ENCODE results near the gene CHMP1B.
"Not testable (repeated sequence)": the region's sequence is repeated elsewhere in the genome, so short reads cannot be mapped to it uniquely, and the experiment has no call there.

Gene CHMP1B

DNA sequence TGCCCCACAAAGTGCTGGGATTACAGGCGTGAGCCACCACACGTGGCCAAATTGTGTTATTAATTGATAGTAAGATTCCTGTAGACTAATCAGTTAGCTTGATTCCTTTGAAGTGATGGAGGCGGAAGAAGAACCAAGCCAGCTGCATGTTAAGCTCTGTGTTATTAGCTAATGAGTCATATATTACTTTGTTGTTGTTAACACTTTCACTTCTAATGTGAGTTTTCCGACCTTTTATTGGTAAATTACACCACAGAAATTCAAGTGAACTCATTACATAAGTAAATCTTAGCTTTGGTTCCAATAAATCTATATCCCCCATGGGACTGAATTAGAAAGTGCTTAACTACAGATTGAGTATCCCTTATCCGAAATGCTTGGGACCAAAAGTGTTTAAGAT, 20.3 kb downstream of the CHMP1B start:
- no peak for DNase-seq (ENCODE audit: low spot score)

DNA sequence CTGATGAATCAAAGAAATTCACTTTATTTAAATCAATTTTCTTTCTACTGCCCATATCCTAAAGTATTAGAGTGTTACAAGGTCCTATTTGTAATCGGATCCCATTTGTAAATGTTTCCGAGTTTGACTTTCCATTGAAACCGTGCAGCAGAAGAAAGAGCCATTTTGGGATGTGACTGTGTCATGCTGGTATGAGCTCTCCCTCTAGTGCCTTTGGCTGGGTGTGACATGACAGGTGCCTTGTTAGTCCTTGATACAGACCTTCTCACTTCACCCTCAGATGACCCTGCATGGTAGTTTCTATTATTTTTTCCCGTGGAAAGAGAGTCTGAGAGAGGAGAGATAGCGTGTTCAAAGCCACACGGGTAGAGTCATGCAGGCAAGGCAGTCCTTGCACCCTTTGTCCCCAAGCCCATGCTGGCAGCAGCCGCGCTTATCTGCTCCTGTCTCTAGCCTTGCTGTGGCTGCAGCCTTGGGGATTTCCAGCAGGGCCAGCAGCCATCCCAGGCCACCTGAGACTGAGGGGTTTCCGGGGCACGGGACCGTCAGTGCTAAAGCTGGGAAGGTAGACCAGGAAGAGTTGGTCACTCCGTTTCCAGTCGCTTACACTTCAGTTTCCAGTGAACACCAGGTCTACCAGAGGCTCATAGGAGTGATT, 21.4 kb downstream of the CHMP1B start:
- no peak for DNase-seq (ENCODE audit: low spot score)

DNA sequence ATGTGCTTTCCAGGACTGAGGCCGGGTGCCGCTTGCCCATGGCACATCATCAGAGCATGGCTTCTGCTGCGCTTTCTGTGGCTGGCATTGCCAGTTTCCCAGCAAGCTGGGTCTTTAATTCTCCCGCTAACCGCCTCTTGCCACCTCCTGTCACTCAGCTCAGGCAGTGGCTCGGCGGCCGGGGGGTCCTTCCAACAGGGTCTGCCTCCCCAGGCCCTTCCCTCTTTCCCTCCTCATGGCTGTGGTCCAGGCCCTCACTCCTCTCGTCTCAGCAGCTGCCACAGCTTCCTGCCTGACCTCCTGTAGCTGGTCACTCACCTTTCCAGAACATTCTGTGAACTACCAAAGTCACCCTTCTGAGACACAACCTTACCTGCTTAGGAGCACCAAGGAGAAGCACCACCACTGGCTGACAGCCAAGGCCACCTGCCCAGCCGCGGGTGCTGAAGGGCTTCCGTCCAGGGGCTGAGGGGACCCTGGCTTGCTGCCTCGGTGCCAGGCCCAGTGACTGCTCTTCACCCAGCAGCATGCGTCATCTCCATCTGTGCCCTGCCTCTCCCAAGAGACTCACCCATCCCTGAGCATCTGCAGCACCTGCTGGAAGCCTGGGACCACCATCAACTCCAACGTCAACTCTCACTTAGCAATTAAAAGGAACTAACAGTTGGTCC, 22.6 kb downstream of the CHMP1B start:
- no peak for DNase-seq (ENCODE audit: low spot score)

DNA sequence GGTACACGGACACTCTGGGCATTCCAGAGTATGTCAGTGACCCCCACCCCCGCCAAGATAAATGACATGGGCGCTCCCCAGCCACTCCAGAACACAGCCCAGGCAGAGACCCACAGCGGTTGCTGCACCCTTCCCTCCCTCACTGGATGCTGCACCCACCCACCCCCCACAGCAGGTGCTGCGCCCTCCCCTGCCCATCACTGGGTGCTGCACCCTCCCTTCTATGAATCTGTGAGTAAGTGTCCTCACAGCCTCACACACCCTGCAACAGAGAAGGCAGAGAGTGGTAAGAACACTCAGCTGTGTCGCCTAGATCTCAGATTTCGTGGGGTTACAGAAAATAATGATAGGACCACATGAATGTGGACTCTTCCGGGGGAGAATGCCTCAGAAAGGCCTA, 23.5 kb downstream of the CHMP1B start:
- no peak for DNase-seq (ENCODE audit: low spot score)

DNA sequence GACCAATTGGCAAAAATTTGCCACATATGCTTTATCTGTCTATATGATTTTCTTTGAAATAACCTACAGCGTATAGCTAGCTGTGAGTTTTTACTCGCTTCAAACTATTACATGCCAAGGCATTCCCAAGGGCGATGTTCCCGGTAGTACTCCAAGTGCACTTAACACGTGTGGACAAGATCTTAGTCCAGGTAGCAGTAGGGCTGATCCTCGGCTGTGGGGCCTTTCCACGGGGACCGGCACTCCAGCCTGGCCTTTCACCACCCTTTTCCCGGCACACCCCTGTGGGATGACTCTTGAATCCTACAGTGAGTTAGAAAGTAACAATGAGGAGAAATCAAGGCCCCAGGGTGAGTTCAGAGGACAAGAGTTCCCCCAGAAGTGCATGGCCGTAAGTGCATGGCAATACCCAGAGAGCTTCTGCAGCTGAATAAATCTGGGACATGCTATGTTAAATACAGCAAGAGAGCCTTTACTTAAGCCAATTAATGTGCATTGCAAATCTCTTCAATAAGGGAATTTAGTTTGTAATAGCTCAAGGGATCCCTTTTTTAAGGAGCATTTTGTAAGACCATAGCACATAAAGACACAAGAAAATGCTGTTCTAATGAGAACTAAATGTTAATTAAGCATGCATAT, 26.4 kb downstream of the CHMP1B start:
- no peak for DNase-seq (ENCODE audit: low spot score)

DNA sequence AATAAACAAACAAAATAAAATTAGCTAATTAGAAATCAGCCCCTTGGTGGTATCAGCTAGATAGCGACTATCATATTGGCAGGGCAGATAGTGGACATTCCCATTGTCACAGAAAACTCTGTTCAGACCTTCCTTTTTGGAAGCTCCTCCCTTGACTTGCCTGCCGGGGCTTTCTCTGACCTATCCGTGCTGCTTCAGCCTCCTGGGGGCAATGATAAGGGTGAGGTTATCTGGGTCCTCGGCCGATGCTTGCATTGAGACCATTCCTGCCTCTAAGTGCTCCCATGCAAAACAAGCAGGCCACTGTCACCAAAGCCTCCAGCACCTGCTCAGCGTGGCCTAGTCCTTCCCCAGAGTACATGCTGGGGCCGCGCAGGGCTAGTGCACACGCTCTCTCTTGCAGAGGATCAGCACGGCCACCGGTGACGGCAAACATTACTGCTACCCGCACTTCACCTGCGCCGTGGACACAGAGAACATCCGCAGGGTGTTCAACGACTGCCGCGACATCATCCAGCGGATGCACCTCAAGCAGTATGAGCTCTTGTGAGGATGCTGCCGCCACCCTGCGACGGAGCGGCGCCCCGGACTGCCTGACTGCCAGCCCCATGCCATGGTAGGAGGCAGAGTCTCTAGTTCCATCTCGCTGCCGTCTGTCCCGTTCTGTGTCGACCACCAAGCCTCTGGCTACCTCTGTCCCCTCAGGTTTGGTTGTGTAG, 29.5 kb downstream of the CHMP1B start:
- DNase-seq (ENCODE audit: low spot score) = no peak

DNA sequence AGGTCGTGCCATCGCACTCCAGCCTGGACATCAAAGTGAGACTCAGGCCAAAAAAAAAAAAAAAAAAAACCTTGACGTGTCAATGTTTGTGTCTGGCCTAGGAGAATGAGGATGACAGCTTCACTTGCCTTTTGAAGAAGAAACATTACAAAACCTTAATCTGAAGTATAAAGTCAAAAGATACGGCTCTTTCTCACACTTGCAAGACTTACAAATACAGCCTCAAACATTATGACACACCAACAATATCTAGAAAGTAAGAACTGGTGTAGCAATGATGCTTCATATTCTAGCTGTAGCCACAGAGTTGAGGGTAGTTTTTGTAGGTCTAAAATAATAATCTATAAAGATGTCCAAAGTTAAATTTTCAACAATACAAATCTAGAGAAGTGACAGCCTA, 31.4 kb downstream of the CHMP1B start:
- no peak for DNase-seq (ENCODE audit: low spot score)

DNA sequence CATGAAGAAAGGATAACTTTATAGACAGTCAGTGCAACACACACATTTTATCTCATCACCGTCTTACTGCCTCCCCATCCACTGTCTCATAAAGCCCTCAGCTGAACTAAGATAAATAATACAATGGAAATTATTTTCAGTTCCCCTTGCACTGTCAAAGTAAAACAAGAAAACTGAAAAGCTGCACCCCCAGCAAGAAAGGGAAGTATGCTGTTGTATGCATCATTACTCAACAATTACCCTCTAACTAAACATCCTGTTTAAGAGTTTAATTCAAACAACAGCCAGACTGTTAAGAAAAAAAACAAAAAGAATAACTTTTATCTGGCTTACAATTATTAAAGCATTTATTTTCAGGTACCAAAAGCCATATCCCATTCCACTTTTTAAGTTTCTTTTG, 31.9 kb downstream of the CHMP1B start:
- DNase-seq (ENCODE audit: low spot score) = peak; percentile 42

DNA sequence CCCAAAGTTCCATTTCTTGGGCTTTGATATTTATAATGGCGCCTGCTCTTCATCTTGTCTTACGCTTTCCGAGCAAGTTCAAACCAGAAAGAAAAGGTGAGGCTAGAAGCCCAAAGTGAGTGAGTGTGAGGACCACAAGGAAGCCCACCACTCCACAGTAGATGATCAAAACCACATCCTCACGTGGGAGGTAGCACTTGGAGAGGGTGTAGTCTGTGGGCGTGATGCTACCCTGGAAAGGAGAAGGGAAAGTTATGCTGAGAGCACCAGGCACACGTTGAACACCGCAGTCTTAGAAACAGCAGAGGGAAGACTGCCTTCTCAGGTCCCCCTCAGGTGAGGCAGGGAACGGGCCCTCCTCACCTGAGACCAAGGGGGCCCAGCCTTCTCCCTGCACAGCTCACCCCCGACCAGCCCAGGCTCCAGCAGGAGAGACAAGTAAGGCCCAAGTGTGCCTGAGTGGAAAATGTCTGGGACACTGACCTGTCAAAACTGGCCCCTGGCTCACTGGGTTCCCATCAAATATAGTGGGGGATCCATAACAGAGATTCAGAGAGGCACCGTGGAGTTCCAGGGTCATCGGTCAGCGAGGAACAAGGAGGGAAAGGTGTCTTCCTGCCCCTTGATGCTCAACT, 33.3 kb downstream of the CHMP1B start:
- no peak for DNase-seq (ENCODE audit: low spot score)

DNA sequence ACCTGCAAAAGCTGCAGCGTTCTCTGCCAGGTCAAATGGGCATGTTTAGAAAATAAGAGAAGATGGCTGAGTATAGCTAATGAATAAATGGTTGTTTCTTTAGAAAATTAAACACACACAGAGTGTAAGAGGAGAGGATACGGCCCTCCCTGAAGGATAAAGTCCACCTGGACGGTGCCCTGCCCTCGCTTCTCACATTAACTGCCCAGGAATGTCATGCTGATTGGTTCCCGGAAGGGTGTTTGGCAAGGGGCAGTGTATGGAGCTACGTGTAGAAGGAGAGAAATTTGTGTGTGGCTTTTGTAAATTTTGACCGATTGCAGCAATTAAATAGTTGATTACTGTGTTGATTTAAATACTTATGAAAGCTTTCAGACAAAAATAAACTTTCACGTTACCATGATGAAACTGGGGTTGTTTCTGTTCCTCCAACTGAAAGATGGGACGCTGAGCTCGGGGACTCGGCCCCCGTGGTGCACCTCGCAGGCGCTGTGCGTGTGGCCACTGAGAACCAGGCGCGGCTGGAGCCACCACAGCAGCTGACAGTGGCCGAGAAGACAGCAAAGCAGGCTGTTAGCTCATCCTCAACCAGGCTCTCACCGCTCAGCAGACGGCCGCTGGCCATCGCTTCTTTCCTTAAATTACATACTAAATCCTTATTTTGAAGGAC, 34.2 kb downstream of the CHMP1B start:
- DNase-seq (ENCODE audit: low spot score) = no peak

DNA sequence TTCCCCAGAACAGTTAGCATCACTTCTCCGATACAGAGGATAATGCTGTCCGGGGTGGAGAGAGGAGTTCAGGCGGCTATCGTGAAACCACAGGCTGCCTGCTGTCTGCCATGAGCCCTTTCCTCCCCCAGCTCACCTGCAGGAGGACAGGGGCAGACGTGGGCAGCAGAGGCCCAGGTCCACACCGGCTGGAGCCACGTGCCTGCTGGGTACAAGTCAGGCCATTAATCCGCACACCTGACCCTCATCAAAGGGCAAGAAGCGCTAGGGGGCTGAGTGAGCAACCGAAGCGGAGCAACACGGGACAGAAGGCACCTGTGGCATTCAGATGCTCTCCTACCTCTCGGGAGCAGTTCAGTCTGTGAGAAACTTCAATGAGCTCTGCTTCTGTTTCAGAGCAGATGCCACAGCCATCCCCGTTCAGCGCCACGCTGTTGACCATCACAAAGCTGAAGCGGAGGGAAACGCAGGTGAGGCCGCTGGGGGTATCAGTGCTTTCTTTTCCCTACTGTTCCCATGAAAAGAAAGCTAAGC, 35.4 kb downstream of the CHMP1B start:
- DNase-seq (ENCODE audit: low spot score) = no peak

DNA sequence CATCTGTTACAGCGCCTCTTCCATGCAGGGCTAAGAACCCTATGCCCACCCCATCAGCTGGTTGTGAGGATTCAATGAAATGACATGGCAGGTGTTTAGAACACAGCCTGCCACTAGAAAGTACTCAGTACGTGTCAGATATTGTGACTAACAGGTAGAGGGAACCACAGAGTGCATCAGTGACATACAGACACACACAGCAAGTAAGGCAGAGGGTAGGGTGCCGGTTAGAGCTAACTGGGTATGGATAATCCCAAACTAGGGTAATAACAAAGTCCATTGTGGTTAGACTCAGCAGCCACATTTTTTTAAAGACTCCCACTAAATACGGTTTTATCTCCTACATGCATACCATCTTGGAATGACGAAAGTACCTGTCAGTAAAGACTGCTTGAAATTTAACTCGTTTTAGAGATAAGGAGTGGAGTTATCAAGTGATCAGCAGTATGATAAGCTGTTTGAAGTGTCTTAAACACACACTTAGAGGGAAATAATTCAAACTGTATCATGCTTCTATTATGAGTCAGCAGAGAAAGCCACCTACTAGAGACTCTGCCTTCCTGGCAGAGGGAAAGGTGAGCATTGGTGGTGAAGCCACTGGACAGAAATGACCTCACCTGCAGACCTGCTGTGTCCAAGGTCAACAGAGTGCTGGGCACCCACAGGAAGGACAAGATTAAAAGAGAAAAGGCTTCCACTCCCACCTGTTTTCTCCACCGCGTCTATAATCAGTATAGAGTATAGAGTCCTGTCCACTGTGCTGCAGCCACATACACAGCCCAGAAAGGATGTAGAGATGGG, 36.3 kb downstream of the CHMP1B start:
- DNase-seq (ENCODE audit: low spot score) = no peak

DNA sequence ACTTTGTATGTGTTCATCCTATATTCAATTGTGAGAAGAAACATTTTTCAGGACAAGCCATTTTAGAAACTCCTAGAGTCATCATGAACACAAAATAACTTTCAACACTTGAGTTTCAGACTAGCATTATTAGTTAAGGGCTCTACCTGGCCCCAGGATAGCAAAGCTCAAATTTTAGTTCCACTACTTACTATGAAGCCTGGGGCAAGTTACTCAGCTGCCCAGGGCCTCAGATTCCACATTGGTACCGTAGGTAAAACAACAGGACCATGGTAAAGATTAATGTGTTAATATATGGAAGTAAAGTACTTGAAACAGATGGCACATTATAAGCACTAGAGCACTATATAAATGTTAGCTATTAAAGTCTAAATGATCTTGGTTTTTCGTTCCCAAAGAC, 37.5 kb downstream of the CHMP1B start:
- no peak for DNase-seq (ENCODE audit: low spot score)

DNA sequence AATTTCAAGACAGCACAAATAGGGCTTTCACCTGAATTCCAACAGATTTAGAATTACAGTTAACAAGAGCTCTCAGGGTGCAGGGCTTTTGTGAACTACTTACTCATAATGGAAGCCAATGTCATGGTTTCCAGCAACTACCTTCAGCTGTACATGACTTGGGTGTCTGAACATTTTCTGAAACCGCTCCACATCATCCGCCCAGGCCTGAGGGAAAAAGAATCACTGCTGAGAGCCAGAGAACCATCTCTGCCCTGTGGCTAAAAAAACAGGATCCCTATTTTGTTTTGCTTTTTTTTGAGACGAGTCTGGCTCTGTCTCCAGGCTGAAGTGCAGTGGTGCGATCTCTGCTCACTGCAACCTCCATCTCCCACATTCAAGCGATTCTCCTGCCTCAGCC, 38.1 kb downstream of the CHMP1B start:
- DNase-seq (ENCODE audit: low spot score) = no peak

DNA sequence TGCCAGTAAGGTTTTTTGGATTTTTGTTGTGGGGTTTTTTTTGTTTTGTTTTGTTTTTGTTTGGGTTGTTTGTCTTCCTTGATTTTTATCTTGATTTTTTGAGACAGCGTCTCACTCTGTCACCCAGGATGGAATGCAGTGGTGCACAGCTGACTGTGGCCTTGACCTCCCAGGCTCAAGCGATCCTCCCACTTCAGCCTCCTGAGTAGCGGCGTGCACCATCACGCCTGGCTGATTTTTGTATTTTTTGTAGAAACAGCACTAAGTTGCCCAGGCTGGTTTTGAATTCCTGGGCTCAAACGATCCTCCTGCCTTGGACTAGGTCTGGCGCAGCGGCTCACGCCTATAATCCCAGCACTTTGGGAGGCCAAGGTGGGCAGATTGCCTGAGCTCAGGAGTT, 40.5 kb downstream of the CHMP1B start:
- no peak for DNase-seq (ENCODE audit: low spot score)

DNA sequence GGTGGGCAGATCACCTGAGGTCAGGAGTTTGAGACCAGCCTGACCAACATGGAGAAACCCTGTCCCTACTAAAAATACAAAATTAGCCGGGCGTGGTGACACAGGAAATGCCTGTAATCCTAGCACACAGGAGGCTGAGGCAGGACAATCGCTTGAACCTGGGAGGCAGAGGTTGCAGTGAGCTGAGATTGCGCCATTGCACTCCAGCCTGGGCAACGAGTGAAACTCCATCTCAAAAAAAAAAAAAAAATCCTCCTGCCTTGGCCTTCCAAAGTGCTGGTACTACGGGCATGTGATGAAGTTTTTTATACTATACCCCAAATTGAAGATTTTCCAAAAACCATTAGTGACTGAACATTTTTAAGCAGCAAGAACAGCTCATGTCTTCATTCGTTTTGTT, 41.2 kb downstream of the CHMP1B start:
- DNase-seq (ENCODE audit: low spot score) = not testable (repeated sequence)

DNA sequence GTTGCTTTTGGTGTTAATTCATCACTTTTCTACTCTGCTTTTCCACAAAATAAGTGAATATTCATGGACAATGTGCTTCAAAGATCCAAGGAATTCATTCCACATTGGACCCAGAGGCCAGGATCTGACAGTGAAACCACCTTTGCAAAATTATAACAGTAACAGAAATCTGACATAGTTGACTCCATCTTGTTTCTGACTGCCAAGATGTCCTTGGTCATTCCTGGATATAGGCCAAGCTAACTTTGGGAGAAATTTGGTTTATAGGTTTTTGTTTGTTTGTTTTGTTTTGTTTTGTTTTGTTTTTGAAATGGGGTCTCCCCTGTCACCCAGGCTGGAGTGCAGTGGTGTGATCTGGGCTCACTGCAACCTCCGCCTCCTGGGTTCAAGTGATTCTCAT, 46.6 kb downstream of the CHMP1B start:
- no peak for DNase-seq (ENCODE audit: low spot score)

DNA sequence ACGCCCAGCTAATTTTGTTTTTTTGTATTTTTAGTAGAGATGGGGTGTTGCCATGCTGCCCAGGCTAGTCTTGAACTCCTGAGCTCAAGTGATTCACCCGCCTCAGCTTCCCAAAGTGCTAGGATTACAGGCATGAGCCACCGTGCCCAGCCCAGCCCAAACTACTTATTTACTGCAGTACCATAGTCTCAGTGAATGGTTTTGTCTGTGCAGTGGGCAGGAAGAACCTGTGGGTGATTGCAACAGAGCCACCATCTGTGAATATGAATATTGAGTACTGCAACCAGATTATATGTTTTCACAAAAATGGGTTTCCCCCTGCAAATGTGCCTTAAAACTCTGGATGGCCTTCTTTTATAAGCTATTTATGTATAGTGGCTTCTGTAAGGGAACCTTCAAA, 47.9 kb downstream of the CHMP1B start:
- no peak for DNase-seq (ENCODE audit: low spot score)

DNA sequence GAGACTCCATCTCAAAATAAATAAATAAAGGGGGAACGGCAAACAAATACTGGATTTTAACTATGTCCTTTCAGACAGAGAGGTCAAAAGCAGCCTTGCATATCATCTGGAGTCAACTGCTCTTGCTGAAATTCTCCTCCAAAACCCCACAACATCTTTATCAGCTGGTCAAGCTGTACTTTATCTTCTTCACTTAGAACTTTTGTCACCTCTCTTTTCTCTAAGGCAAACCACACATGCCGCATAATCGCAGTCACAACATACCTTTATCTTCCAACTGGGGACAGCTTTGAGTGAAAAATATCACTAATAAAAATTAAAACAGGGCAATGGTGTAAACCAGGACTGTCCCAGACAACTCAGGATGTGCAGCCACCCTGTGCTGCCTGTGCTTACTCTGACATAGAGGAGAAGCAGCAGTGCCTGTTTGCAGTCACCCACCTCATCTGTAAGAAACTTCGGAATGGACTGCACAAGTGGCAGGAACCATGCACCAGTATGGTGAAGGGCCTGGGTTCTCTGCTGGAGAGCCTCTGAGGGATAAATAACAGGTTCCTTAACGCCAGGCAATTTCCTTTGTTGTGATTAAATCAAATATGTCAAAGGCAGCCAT, 50.7 kb downstream of the CHMP1B start:
- DNase-seq (ENCODE audit: low spot score) = no peak

DNA sequence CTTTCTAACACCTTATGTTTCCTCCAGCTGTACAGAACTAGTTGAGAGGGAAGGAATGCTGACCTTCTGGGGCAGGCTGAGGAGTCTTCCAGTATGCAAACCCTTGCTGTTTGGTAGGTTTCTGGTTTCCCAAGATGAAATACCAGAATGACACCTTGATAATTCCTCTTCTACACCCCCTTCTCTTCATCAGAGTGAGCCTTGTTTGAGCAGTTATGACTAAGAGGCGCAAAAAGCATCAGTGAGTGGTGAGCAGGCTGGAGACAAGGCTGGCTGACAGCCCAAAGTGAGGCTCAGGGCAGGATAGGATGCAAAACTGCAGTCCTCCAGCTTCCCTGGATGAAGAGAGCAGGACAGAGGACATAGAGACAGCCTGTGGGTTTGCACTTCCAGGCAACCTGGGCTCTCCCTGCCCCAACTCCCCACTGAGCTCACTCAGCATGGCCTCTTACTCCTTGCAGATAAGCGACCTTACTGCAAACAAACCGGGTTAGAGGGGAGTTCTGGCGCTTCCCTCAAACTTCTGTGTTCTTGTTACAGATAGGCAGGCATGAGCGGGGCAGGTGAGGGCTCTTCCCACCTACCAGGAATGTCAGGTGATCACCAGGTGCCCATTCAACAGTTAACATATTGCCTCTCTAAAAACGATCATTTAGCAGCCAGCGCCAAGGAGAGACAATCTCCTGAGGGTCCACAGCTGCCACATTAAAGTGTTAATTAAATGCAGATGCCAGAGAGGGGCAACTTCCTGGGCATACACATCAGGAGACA, 51.5 kb downstream of the CHMP1B start:
- no peak for DNase-seq (ENCODE audit: low spot score)

All from kidney capillary endothelial cell (primary cell).